ENCODE data around the gene AGAP3. TPM values are rescaled to one million over a fixed set of nuclear protein-coding genes. Genes with fewer than 3 reads are reported as not detected.

Gene AGAP3
- total RNA-seq, 4 donors from 2014 or later = 68.6 to 100 (median 72.2) TPM

DNA sequence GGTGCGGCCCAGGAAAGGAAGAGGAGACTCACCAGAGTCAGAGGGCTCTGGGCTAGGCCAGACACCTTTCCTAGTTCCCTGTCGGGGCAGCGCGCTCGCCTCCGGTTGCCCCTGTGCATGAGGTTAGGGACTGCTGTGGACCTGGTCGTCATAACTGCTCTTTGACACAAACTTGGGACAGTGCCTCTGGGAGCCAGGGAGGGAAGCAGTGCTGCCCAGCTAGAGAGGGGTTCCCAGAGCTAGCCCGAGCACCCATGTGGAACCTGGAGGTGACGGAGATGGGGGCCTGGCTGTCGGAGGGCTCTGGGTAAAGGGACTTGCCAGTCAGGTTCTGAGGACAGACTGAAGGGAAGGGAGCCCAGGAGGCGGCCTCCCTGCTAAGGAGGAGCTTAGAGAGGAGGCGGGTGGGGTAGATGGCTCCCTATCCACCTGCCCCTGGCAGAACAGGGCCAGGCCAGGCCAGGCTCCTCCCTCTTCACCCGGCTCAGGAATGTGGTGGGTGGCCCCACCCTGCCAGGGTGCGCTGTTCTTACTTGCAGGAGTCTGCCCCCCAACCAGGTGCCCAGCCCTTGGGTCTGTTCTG lies 29.7 kb downstream of the AGAP3 start:
- no peaks in the 10 kb centered on the region for H3K27me3 ChIP-seq
- intact Hi-C loops (cut with DNase I) = no loop called here
- peak overlapping the region; percentile 81 to 96 (median 91) for H3K27ac ChIP-seq
- DNase-seq = no peak
- peak overlapping the region; percentile 53 to 75 (median 66) for H3K4me3 ChIP-seq
- H3K9me3 ChIP-seq = no peaks in the 10 kb centered on the region
- peaks cover 24 to 41% (median 30%) of the 10 kb centered on the region in 3 donors for H3K36me3 ChIP-seq
- H3K4me1 ChIP-seq = peaks cover 21 to 54% (median 27%) of the 10 kb centered on the region in 3 donors
- WGBS, 2 donors = 8 to 59% methylated on average over 3 to 4 of the region's 14 CpGs
- TF ChIP-seq POLR2A (IDR thresholded peaks at IDR 0.05) = peak in 2 of 4 donors; percentile 66 to 70
- TF ChIP-seq, protein P1, sequence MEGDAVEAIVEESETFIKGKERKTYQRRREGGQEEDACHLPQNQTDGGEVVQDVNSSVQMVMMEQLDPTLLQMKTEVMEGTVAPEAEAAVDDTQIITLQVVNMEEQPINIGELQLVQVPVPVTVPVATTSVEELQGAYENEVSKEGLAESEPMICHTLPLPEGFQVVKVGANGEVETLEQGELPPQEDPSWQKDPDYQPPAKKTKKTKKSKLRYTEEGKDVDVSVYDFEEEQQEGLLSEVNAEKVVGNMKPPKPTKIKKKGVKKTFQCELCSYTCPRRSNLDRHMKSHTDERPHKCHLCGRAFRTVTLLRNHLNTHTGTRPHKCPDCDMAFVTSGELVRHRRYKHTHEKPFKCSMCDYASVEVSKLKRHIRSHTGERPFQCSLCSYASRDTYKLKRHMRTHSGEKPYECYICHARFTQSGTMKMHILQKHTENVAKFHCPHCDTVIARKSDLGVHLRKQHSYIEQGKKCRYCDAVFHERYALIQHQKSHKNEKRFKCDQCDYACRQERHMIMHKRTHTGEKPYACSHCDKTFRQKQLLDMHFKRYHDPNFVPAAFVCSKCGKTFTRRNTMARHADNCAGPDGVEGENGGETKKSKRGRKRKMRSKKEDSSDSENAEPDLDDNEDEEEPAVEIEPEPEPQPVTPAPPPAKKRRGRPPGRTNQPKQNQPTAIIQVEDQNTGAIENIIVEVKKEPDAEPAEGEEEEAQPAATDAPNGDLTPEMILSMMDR (IDR thresholded peaks at IDR 0.05) = no peak

DNA sequence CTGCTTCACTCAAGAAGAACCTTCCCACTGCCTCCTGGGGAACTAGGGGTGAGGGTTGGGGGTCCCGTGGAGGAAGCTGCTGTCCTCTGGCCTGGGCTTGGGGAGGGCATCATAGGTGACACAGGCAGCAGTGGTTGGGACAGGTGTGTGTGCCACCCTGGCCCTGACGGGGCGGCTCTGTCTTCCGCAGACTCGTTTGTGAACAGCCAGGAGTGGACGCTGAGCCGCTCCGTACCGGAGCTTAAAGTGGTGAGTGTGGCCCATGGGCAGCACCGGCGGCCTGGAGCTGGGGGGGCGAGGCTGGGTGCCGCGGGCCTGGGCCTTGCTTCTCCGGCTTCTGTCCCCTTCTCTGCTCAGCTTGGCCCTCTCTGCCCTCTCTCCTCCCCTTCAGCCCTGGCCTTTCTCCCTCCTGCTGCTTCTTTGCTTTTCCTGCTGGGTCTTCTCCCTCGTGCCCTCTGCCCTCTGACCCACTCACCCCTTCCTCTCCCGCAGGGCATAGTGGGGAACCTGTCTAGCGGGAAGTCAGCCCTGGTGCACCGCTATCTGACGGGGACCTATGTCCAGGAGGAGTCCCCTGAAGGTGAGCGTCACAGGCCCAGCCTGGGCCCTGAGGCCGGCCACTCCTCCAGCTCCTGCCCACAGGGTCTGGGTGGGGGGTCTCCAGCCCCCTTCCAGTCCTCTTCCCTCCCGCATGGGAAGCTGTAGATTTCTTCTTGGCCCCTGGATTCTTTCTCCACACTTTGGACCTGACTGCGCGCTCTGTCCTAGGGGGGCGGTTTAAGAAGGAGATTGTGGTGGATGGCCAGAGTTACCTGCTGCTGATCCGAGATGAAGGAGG lies 30.5 kb downstream of the AGAP3 start:
- DNase-seq = no peak
- intact Hi-C loops (cut with DNase I) = no loop called here
- no peaks in the 10 kb centered on the region for H3K9me3 ChIP-seq
- H3K4me1 ChIP-seq = peaks cover 21 to 46% (median 22%) of the 10 kb centered on the region in 3 donors
- 42 to 50% methylated on average over 13 to 15 of the region's 27 CpGs for WGBS, 2 donors
- H3K36me3 ChIP-seq = peaks cover 24 to 50% (median 35%) of the 10 kb centered on the region in 3 donors
- peak overlapping the region; percentile 81 to 96 (median 91) for H3K27ac ChIP-seq
- TF ChIP-seq, protein P1 (IDR thresholded peaks at IDR 0.05) = no peak
- no peak for TF ChIP-seq POLR2A (IDR thresholded peaks at IDR 0.05)
- peak overlapping the region; percentile 53 to 75 (median 66) for H3K4me3 ChIP-seq
- no peaks in the 10 kb centered on the region for H3K27me3 ChIP-seq

DNA sequence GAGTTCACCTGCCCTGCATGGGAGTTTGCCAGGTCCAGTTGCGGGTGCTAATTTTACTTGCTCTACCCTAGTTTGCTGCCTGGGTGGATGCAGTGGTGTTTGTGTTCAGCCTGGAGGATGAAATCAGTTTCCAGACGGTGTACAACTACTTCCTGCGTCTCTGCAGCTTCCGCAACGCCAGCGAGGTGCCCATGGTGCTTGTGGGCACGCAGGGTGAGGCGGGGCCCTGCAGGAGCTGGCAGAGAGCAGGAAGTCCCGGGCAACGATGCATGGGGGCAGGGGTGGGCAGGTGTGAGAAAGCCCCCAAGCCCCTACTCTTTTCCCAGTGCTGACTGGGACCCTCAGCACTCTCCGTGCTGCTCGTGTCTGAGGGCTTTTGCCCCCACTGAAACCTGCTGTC lies 31.3 kb downstream of the AGAP3 start:
- Histone ChIP-seq H3K36me3 (peaks cover 24 to 57% (median 35%) of the 10 kb centered on the region in 3 donors), H3K27me3 (no peaks in the 10 kb centered on the region), H3K9me3 (no peaks in the 10 kb centered on the region), H3K27ac (peak overlapping the region in 2 of 4 donors; percentile 95 to 96), H3K4me1 (peaks cover 21 to 46% (median 22%) of the 10 kb centered on the region in 3 donors), H3K4me3 (peak overlapping the region in 2 of 4 donors; percentile 63 to 68)
- WGBS, 2 donors = 33 to 48% methylated on average over 1 to 6 of the region's 12 CpGs
- DNase-seq = no peak
- no peak for TF ChIP-seq POLR2A (IDR thresholded peaks at IDR 0.05)
- TF ChIP-seq, protein P1 (IDR thresholded peaks at IDR 0.05) = no peak
- intact Hi-C loops (cut with DNase I) = no loop called here

DNA sequence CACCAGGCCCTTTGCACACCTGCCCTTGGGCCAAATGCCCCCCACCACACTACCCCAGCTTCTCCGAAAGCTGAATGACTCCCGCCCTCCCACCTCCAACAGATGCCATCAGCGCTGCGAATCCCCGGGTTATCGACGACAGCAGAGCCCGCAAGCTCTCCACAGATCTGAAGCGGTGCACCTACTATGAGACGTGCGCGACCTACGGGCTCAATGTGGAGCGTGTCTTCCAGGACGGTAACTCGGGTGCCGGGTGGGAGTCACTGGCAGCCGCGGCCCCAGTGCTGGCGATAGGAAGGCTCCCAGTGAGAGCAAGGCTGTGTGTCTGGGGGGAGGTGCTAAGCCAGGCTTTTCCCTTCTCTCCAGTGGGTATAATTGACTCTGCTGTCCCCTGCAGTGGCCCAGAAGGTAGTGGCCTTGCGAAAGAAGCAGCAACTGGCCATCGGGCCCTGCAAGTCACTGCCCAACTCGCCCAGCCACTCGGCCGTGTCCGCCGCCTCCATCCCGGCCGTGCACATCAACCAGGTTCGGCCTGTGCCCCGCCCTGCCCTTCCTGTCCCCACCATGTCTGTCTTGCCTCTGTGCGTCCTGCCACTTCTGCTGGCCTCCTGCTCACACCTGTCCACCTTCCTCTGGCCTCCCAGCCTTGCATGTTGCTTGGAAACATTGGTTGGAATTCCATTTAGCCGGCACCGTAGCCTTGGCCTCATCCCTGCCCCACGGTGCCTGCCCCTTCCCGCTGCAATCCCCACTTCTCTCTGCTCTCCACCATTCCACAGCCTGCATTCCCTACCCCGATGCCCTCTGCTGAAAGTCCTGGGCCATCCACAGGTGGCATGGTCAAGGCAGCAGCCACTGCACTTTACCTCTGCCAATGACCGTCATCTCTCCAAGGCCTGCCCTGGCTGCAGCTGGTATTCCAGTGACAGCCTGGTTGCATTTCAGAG lies 32.1 kb downstream of the AGAP3 start:
- Histone ChIP-seq H3K4me3 (no peak overlapping the region), H3K27me3 (no peaks in the 10 kb centered on the region), H3K36me3 (peaks cover 30 to 65% (median 43%) of the 10 kb centered on the region in 3 donors), H3K9me3 (no peaks in the 10 kb centered on the region), H3K27ac (no peak overlapping the region), H3K4me1 (peaks cover 17 to 40% (median 17%) of the 10 kb centered on the region in 3 donors)
- intact Hi-C loops (cut with DNase I) = no loop called here
- DNase-seq = no peak
- WGBS, 2 donors = 93 to 96% methylated on average over 25 to 26 of the region's 38 CpGs
- TF ChIP-seq, protein P1 (IDR thresholded peaks at IDR 0.05) = no peak
- TF ChIP-seq POLR2A (IDR thresholded peaks at IDR 0.05) = no peak

Data from esophagus squamous epithelium (tissue), 5 donors.